Measurements from ENCODE around the gene DNAJC21. TPM values are rescaled to one million over a fixed set of nuclear protein-coding genes. Genes with fewer than 3 reads are reported as not detected.

DNAJC21 gene
- total and polyA plus RNA-seq, 4 donors: 8.8 to 21.0 (median 11.8) TPM

GRCh38 chr5:34996261-34996660 lies 66.9 kb downstream of the DNAJC21 start (continued):
- no peak for TF ChIP-seq FOXA2 (IDR thresholded peaks at IDR 0.05)
- no peak for TF ChIP-seq TAF1 (conservative IDR thresholded peaks at IDR 0.05)

DNA sequence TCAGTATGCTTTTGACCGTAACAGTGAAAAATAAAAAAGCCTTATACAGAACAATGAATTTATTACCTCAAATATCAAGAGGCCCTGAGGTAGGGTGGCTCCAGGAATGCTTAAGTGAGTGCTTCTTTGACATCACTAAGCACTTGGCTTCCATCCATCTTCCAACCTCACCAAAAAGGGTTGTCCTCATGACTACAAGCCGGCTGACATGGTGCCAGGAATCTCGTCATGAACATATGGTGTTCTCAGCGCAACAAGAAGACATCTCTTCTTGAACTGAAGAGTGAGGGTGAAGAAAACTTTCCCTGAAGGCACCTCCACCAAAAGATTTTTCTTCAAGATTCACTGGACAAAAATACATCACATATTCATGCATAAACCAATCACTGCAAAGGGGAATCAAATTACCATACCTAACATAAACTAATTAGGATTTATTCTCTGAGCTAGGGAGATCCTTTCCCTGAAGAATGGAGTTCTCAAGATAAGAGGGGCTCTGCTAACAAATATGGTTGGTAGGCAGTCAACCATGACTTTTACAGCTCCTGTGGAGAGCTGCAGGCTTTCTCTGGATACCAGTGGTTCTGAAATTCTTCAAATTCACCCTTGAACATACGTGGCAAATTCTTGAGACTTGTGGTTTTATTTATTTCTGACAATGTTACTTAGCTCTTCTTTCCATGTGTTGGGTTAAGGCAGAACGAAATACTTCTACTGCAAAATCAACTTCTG lies 68.9 kb downstream of the DNAJC21 start:
- Histone ChIP-seq H3K36me3 (ENCODE audit: control insufficient read depth in 4 of 4, insufficient read depth in 3 of 4, low read depth in 1 of 4, low read length in 3 of 4) (peaks cover 2 to 69% (median 38%) of the 10 kb centered on the region in 4 donors), H3K27ac (ENCODE audit: low read depth in 1 of 2, low read length in 2 of 2) (no peak overlapping the region), H3K4me1 (ENCODE audit: control insufficient read depth in 4 of 4, insufficient read depth in 4 of 4, low read length in 3 of 4) (no peaks in the 10 kb centered on the region), H3K4me3 (ENCODE audit: low read depth in 1 of 3, low read length in 3 of 3) (no peak overlapping the region), H3K9me3 (ENCODE audit: control insufficient read depth in 4 of 4, low read length in 3 of 4) (no peaks in the 10 kb centered on the region), H3K9ac (ENCODE audit: low read depth in 1 of 2, low read length in 2 of 2) (no peak overlapping the region), H3K27me3 (ENCODE audit: control insufficient read depth in 4 of 4, insufficient read depth in 4 of 4, low read length in 3 of 4) (no peaks in the 10 kb centered on the region)
- WGBS: 76% methylated on average over 6 of the region's 6 CpGs
- TF ChIP-seq FOXA1 (IDR thresholded peaks at IDR 0.05) (no peak), HNF4G (IDR thresholded peaks at IDR 0.05) (no peak), TAF1 (conservative IDR thresholded peaks at IDR 0.05) (no peak), REST (IDR thresholded peaks at IDR 0.05) (no peak), GABPA (IDR thresholded peaks at IDR 0.05 in 1 of 2, conservative IDR thresholded peaks at IDR 0.05 in 1 of 2) (no peak), YY1 (IDR thresholded peaks at IDR 0.05) (no peak), EGR1 (IDR thresholded peaks at IDR 0.05; ENCODE audit: low read depth in 2 of 2) (no peak), RXRA (IDR thresholded peaks at IDR 0.05) (no peak)
- TF ChIP-seq, protein P1, sequence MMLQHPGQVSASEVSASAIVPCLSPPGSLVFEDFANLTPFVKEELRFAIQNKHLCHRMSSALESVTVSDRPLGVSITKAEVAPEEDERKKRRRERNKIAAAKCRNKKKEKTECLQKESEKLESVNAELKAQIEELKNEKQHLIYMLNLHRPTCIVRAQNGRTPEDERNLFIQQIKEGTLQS (IDR thresholded peaks at IDR 0.05): no peak
- TF ChIP-seq, protein P2, sequence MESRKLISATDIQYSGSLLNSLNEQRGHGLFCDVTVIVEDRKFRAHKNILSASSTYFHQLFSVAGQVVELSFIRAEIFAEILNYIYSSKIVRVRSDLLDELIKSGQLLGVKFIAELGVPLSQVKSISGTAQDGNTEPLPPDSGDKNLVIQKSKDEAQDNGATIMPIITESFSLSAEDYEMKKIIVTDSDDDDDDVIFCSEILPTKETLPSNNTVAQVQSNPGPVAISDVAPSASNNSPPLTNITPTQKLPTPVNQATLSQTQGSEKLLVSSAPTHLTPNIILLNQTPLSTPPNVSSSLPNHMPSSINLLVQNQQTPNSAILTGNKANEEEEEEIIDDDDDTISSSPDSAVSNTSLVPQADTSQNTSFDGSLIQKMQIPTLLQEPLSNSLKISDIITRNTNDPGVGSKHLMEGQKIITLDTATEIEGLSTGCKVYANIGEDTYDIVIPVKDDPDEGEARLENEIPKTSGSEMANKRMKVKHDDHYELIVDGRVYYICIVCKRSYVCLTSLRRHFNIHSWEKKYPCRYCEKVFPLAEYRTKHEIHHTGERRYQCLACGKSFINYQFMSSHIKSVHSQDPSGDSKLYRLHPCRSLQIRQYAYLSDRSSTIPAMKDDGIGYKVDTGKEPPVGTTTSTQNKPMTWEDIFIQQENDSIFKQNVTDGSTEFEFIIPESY (IDR thresholded peaks at IDR 0.05): no peak
- no peak for DNase-seq (ENCODE audit: low spot score)

GRCh38 chr5:35001842-35002241 lies 72.5 kb downstream of the DNAJC21 start:
- no peaks in the 10 kb centered on the region for H3K27me3 ChIP-seq (ENCODE audit: control insufficient read depth in 4 of 4, insufficient read depth in 4 of 4, low read length in 3 of 4)
- no peaks in the 10 kb centered on the region for H3K9me3 ChIP-seq (ENCODE audit: control insufficient read depth in 4 of 4, low read length in 3 of 4)
- peaks cover 2 to 41% (median 25%) of the 10 kb centered on the region in 4 donors for H3K36me3 ChIP-seq (ENCODE audit: control insufficient read depth in 4 of 4, insufficient read depth in 3 of 4, low read depth in 1 of 4, low read length in 3 of 4)
- H3K4me1 ChIP-seq (ENCODE audit: control insufficient read depth in 4 of 4, insufficient read depth in 4 of 4, low read length in 3 of 4): no peaks in the 10 kb centered on the region
- WGBS: 80% methylated on average over 3 of the region's 3 CpGs
- no peak overlapping the region for H3K4me3 ChIP-seq (ENCODE audit: low read depth in 1 of 3, low read length in 3 of 3)
- no peak for TF ChIP-seq FOXA2 (IDR thresholded peaks at IDR 0.05)
- TF ChIP-seq HNF4A (conservative IDR thresholded peaks at IDR 0.05): no peak
- TF ChIP-seq MAX (IDR thresholded peaks at IDR 0.05): no peak
- TF ChIP-seq, protein P1 (IDR thresholded peaks at IDR 0.05): no peak
- TF ChIP-seq HNF4G (IDR thresholded peaks at IDR 0.05): no peak
- TF ChIP-seq EGR1 (IDR thresholded peaks at IDR 0.05; ENCODE audit: low read depth in 2 of 2): no peak
- no peak for TF ChIP-seq NR2F2 (IDR thresholded peaks at IDR 0.05)
- no peak for TF ChIP-seq YY1 (IDR thresholded peaks at IDR 0.05)
- no peak for TF ChIP-seq GABPA (IDR thresholded peaks at IDR 0.05 in 1 of 2, conservative IDR thresholded peaks at IDR 0.05 in 1 of 2)
- TF ChIP-seq RXRA (IDR thresholded peaks at IDR 0.05): no peak
- no peak for DNase-seq (ENCODE audit: low spot score)
- H3K27ac ChIP-seq (ENCODE audit: low read depth in 1 of 2, low read length in 2 of 2): no peak overlapping the region
- no peak overlapping the region for H3K9ac ChIP-seq (ENCODE audit: low read depth in 1 of 2, low read length in 2 of 2)
